Stimulated activated CD4-positive, alpha-beta T cell treated with anti-CD3 and anti-CD28 coated beads, Interleukin-4, amount 100 ng/mL, for 1 hour (primary cell): ENCODE results near the gene ZBTB1.

Experiments
- DNase-seq: peaks from one replicate; pipeline ENCODE4 v3.0.0-alpha.2; 2020

ZBTB1 gene

GRCh38 chr14:64573109-64573508 lies 68.5 kb downstream of the ZBTB1 start:
- no peak for DNase-seq
